HS-5 (cell line): ENCODE measurements around the gene CD7.

Experiments used
- DNase-seq: peaks from one replicate; pipeline ENCODE4 v3.0.0-alpha.2; 2012; ENCODE audit warnings: low read depth

Gene CD7

DNA sequence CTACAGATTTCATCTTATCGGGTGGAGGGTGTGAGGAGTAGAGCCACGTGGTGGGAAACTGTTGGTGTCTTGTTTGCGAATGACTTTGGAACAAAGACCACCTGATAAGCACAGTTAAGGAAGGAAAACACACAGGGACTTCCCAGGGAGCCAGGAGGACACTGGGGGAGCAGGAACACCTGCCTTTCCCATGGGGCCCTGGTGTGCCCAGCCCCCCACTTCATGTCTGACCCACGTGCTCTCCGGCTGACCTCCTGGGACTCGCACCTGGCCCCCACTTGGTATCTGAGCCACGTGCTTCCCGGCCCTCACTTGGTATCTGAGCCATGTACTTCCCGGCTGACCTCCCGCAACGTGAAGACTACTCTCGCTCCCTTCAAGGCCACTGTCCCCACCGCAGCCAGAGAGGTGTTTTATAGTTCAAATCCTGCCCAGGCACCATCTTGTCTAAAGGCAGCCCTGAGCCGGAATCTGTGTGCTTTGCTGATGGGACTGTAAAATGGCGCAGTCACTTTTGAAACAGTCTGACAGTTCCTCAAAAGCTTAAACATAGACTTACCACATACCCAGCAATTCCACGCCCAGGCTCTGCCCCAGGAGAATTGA lies 38.5 kb downstream of the CD7 start:
- DNase-seq = no peak

DNA sequence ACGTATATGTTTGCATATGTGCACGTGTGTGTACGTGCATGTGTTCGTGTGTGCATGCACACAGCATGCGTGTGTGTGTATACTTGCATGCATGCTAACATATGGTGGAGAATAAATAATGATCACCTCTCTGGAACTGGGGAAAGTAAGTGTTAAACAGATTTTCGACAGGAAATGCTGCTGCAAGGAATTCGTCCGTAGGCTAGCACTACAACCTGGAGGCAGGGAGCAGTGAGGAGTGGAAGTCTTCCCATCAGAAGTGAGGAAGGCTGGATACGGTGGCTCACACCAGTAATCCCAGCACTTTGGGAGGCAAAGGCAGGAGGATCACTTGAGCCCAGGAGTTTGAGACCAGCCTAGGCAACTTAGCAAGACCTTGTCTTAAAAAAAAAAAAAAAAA lies 39.1 kb downstream of the CD7 start:
- DNase-seq = no peak

DNA sequence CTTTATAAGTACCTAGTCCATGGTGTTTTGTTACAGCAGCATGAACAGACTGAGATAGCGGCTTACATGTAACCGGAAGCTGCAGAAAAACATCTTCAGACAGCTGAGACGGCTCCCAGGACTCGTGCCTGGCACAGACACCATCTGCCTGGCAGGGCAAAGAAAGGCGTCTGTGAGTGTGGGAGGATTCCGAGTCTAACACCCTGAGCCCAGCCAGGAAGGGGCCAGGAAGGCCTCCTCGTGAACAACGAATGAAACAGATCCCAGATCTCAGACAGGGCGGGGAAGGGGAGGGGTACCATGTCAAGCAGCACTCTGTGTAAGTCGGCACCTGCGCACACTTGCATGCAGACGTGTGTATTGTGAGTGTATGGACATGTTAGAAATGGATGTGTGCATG lies 39.6 kb downstream of the CD7 start:
- no peak for DNase-seq

DNA sequence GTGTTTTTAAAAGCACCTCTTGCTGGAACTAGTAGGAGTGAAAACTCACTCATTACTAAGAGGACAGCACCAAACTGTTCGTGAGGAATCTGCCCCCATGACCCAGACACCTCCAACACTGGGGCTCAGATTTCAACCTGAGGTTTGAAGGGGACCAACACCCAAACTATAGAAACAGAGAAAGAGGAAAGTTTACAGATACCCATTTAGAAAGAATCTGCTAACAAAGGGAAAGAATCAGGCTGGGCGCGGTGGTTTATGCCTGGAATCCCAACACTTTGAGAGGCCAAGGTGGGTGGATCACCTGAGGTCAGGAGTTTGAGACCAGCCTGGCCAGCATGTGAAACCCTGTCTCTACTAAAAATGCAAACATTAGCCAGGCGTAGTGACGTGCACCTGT lies 40.5 kb downstream of the CD7 start:
- DNase-seq = no peak

DNA sequence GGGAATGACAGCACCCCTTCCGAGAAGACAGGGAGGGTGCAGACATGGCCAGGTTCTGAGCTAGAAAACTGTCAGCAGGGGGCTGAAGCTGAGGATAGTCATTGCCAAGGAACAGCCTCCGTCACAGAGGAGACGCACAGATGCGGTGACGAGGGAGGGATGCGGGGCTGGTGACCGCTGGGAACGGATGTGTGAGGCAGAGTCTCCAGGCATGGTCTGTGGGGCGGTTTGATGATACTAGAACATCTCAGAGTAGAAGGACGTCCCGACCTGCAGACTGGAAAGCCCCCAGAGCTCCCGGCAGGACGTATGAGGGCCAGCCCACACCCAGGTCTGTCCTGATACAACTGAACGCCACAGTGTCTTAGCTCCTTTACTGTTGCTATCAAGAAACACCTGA lies 42.1 kb downstream of the CD7 start:
- DNase-seq = no peak

GRCh38 chr17:82274134-82275020 lies 43.0 kb downstream of the CD7 start:
- no peak for DNase-seq

DNA sequence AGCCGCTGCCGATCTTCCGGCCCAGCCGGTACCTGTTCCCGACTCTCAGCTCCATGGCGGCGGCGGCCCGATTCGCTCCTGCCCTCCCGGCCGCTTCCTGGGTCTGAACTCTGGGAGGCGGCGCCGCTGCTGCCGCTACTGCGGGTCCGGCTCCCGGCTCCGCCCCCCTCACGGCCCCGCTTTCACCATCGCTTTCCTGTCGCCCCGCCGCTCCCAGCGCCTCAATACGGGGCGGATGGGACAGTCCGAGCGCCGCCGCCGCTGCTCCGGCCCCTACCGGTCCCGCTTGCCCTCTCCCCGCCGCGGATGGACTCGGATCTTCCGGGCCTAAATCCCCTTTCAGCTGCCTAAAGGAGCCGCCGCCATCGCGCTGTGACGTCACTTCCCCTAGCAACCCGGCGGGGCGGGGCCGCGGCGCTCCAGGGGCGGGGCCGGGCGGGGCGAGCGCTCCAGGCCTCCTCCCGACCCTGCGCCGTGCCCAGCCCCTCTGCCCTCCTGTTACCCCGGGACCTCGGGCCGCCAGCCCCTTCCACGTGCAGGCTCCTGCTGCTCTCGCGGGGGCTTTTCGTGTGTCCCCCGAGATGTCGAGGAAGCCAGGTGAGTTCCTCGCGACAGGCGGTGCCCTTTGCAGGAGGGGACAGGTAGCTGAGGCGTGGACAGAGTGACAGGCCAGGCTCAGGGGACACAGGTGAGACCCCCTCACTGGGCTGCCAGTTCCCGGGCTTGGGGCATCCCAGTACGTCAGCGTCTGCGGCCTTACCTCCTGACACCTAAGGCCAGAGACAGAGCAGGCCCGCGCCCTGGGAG lies 43.9 kb downstream of the CD7 start, which contains the start of gene CSNK1D:
Gene CSNK1D (minus strand): TSS at position 374 of the 807 bp plus-strand sequence. CDS start 319 bp downstream, at position 55.
- no peak for DNase-seq

DNA sequence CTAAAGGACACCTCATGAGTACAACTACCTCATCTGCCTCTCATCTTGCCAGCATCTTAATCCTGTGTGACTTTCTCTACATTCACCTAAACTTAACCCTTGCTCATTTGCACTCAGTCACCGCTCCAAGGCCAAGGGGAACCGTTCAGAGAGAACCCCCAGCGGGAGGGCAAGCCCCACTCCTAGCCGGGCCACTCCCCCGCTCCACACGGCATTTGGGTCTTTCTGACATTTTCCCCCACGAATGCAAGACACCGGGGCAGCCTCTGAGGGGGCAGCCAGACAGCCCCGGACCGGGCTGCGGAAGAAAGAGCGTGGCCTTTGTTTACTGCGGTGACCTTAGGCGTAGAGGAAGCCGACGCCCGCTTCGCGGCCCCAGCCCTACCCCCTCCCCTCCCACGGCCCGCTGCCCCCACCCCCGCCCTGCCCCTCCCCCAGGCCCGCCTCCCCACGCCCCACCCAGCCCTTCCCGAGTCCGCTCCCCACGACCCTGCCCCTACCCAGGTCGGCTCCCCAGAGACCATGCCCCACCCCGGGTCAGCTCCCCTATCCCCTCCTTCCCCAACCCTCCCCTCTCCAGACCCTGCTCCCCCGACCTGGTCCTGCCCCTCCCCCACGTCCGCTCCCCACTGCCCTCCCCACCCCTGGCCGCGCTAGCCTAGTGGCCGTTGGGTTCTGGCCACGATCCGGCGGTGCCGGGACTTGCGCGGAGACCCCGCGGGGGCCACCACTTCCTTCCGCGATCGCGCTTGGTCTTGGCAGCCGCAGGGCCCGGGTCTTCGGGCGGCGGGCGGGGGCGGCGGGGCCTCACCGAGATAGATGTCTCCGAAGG lies 44.7 kb downstream of the CD7 start:
- no peak for DNase-seq

DNA sequence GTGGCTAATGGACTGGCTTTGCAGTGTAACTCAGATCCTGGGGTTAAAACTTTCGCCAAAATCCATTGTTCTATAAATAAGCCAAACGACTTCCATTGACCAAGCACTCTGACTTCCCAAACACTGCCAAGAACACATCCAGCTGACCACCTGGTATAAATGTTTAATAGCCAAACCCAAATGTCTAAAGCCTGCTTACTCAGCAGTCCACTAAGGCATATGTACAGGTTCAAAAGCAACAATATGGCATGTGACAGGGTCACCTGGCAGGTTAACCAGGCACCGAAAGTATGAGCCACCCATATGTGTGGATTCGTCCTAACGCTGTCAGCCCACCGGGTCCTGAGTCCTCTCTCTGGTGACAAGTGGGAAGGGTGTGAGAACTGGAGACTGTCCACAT lies 46.0 kb downstream of the CD7 start:
- DNase-seq = no peak

DNA sequence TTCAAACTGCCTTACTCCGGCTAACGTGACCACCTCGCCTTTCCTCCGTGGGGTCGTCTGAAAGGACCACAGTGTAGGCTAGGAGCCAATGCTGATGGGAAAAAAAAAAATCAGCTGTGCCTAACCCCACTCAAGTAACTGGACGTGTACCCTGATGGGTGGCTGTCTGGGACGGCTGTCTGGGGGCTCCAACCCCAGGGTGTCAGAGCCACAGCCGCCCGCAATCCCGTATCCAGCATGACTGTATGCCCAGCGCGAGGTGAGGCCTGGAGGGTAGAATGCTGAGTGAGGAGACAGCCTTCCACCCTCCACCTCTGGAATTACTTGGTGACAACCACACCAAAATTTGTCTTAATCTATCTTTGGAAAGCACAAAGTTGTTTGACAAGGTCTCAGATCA lies 46.8 kb downstream of the CD7 start:
- no peak for DNase-seq

- no peak for DNase-seq
Measured at GRCh38 chr17:82269882-82270500, 47.4 kb downstream of the CD7 start.

DNA sequence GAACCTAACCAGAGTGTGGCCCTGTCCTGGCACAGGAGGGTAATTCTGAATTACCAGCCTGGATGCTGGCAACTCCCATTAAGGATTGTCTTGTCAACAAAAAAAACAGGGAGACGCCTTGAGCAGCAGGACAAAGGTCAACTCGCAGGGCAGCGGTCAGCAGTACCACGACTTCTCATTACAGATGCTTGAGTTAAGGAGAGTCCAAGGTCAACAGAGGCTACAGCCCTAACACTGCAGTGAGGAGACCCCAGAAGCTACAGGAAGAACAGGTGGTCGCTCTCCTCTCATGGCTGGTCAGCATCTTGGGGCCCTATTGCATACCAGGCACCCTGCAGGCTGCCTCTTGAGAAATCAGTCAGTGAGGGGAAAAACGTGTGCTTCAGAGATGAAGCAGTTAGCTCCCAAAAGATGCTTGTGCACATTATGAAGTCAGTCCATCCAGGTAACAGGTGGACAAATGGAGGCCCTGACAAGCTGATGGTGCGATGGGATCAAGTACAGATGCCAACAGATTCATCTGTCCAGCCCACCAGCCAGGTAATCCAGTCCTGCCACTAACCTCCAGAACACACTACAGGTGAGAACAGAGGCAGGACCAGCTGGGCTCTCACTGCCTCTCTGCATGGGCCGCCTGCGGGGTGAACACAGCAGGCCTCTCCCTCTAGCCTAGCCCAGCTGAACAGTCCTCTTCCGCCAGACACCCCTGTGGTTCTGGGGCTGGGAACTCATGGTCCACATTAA lies 48.1 kb downstream of the CD7 start:
- DNase-seq = no peak

DNA sequence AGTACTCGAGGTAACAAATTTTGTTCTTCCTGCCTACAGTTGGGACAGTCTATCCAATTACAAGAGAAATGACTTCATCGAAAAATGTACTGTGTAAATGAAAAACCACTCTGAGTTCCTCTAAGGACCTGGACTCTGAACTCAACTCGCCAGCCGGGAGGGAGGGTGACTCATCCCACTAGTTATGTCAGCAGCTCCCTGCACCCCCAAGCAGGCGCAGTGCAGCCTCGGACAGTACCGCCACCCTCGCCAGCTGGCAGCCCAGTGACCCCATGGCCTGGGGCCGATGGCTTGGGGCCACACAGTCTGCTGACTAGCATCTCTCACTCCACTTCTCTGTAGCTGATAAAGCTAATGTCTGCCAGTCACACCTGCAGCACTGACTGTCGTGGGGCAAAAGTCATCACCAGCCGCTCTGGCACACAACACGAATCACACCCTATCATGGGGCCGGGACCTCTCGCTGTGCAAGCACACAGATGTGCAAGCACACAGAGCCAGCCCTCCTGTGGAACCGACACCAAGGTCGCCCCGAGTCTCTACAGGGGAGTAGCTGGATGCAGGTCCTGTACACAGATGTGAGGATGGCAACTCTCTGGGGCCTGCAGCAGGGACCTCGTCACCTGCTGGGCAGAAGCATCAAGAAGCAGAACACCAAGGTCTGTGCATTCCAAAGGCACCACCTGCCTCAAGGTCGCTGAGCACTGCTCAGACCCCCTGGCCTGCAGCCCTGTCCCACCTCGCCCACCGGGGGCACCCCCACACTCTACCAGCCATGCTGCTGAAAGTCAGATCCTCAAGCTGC lies 49.6 kb downstream of the CD7 start:
- DNase-seq = peak; percentile 90

DNA sequence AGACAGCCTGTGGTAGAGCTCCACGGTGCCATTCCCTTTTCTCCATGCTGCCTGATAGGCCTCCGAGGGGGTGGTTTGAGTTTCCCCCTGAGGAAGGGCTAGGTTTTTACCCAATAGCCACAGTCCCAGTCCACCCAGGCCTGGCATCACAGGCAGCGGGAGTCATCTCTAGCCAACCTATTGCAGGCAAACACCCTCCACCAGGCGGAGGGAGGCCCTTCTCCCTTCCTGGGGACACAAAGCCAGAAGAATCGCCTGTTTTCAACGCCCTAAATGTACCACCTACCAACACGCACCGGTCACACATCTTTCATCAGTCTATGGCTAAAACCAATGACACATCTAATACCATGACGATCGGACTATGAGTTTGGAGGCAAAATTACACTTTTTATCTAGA lies 51.3 kb downstream of the CD7 start:
- DNase-seq = no peak
